Cardiac muscle cell (in vitro differentiated cells and primary cell): ENCODE results near the gene PLD1. TPM values are rescaled to one million over a fixed set of nuclear protein-coding genes. Genes with fewer than 3 reads are reported as not detected.
A peak's percentile ranks its signal among the peaks of the same experiment; 100 is the strongest.
"Not testable (repeated sequence)": the region's sequence is repeated elsewhere in the genome, so short reads cannot be mapped to it uniquely, and the experiment has no call there.

Experiments
- DNase-seq, 2 donors: peaks; one replicate each; pipeline versions ENCODE4 v3.0.0 to v3.0.0-alpha.2; 2010 to 2017; ENCODE audit warnings: low read depth in 1 of 2, low spot score in 1 of 2
- H3K27ac ChIP-seq: fragments of 200-600 bp; sonication (generic); 2 replicates; pipeline ENCODE4 v1.5.1; 2016
- H3K27me3 ChIP-seq: fragments of 200-600 bp; sonication (generic); 2 replicates; pipeline ENCODE4 v1.6.0; 2016; ENCODE audit warnings: control low read depth
- H3K36me3 ChIP-seq: fragments of 200-600 bp; sonication (generic); 2 replicates; pipeline ENCODE4 v1.5.1; 2016; ENCODE audit warnings: control low read depth
- H3K4me1 ChIP-seq: fragments of 200-600 bp; sonication (generic); 2 replicates; pipeline ENCODE4 v1.8.1; 2017; ENCODE audit warnings: low read depth, mild to moderate bottlenecking, mixed run types
- H3K4me3 ChIP-seq: fragments of 200-600 bp; sonication (generic); 2 replicates; pipeline ENCODE4 v1.5.1; 2016; ENCODE audit warnings: mild to moderate bottlenecking
- H3K9me3 ChIP-seq: fragments of 200-600 bp; sonication (generic); 2 replicates; pipeline ENCODE4 v1.5.1; 2017; ENCODE audit warnings: low read depth, mild to moderate bottlenecking, control low read depth
- polyA plus RNA-seq: library from polyadenylated mRNA; unstranded; fragments of >200 nt; fragmentation: Nextera tagmentation; extraction: Ambion mirVana; gene quantifications from 2 replicates; pipeline ENCODE4 v1.2.1, GENCODE V29; 2016
- total RNA-seq: library from RNA; depleted of rRNA; stranded (reverse); fragments of >200 nt; gene quantifications from 2 replicates; pipeline ENCODE4 v1.2.3, GENCODE V29; 2016
- TF ChIP-seq, protein P1 (sequence below): IDR thresholded peaks from 2 replicates; pipeline ENCODE4 v1.5.1; 2012; ENCODE audit warnings: low read depth, mild to moderate bottlenecking, low read length

Gene PLD1
- total and polyA plus RNA-seq, 2 experiments from 2014 or later = 18.3 to 35.1 TPM

DNA sequence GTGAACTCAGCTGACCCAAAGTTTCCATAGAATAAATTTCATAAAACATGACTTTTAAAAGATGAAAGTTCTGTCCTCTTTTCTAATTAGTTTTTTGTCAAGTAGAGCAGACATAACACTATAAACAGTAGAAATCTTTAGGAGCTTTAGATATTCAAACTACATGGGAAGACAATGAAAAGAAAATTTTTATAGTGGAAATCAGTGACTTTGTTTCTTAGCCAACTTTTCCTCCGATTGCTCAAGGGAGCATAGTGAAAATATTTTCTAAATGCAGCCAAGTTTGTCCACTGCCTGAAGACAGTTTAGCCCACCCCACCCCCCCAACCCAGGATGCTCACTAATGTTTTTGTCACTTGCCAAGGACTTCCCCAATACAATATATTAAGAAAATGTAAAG, 114.9 kb downstream of the PLD1 start:
- peak in 1 of 2 donors; percentile 61 for DNase-seq
- TF ChIP-seq, protein P1, sequence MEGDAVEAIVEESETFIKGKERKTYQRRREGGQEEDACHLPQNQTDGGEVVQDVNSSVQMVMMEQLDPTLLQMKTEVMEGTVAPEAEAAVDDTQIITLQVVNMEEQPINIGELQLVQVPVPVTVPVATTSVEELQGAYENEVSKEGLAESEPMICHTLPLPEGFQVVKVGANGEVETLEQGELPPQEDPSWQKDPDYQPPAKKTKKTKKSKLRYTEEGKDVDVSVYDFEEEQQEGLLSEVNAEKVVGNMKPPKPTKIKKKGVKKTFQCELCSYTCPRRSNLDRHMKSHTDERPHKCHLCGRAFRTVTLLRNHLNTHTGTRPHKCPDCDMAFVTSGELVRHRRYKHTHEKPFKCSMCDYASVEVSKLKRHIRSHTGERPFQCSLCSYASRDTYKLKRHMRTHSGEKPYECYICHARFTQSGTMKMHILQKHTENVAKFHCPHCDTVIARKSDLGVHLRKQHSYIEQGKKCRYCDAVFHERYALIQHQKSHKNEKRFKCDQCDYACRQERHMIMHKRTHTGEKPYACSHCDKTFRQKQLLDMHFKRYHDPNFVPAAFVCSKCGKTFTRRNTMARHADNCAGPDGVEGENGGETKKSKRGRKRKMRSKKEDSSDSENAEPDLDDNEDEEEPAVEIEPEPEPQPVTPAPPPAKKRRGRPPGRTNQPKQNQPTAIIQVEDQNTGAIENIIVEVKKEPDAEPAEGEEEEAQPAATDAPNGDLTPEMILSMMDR = no peak

DNA sequence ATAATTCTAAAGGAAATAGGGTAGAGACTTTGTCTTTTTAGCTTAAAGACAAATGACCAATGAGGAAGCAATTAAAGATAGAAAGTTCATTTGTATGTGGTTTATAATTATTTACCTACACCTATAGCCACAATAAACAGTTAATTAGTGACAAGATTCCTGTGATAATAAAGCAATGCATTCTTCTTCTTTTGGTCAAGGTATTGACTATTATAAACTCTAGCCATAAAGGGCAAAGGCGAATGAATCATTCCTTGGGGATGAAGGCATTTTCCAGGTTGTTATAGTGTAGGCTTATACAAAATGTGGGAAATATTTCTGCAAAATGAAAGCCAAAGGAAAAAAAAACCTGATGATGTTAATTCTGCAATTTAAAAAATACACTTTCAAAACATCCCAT, 115.4 kb downstream of the PLD1 start:
- H3K4me3 ChIP-seq = no peak overlapping the region
- H3K27me3 ChIP-seq = no peaks in the 10 kb centered on the region
- peaks cover 6% of the 10 kb centered on the region for H3K36me3 ChIP-seq
- H3K9me3 ChIP-seq = no peaks in the 10 kb centered on the region
- DNase-seq = no peak
- TF ChIP-seq, protein P1 = no peak
- H3K4me1 ChIP-seq = peaks cover 6% of the 10 kb centered on the region
- H3K27ac ChIP-seq = no peak overlapping the region

More for the DNA sequence above, 114.9 kb downstream of the PLD1 start:
- no peaks in the 10 kb centered on the region for H3K27me3 ChIP-seq
- no peak overlapping the region for H3K4me3 ChIP-seq
- H3K27ac ChIP-seq = no peak overlapping the region
- H3K4me1 ChIP-seq = peaks cover 6% of the 10 kb centered on the region
- H3K9me3 ChIP-seq = no peaks in the 10 kb centered on the region
- peaks cover 2% of the 10 kb centered on the region for H3K36me3 ChIP-seq

GRCh38 chr3:171692551-171692950, 117.7 kb downstream of the PLD1 start:
- DNase-seq, H3K27me3 ChIP-seq, H3K4me3 ChIP-seq, H3K4me1 ChIP-seq, H3K9me3 ChIP-seq, H3K36me3 ChIP-seq, H3K27ac ChIP-seq: not testable (repeated sequence)

DNA sequence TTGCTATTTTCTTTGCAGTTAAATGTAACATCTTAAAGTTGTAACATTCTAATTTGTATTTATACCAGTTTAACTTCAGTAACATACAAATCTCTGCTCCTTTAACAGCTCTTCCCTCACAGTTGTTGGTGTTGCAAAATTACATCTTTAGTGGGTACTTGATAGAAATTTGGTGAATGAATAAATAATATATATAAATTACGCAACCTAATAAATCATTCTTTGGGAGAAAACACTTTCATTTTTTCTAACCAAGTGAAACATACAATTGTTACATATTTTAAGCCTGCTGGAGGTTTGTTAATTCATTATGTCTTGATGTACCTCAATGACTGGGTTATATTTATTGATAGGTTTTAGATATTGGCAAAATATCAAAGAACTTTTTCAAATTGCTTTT, 118.8 kb downstream of the PLD1 start:
- Histone ChIP-seq H3K4me3 (no peak overlapping the region), H3K27ac (no peak overlapping the region), H3K27me3 (no peaks in the 10 kb centered on the region), H3K36me3 (peaks cover 12% of the 10 kb centered on the region), H3K4me1 (peaks cover 5% of the 10 kb centered on the region), H3K9me3 (no peaks in the 10 kb centered on the region)
- TF ChIP-seq, protein P1 = no peak
- no peak for DNase-seq

DNA sequence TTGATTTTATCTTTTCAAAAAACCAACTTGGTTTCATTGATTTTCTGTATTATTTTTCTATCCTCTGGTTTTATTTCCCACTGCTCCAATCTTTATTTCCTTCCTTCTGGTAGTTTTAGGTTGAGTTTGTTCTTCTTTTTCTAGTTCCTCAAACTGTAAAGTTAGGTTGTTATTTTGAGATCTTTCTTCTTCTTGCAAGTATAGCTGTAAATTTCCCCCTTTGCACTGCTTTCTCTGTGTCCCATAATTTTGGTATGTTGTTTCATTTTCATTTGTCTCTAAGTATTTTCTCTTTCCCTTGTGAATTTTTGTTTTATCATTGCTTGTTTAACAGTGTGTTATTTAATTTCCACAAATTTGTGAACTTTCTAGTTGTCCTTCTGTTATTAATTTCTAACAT, 120.0 kb downstream of the PLD1 start:
- no peak for DNase-seq
- H3K27me3 ChIP-seq = no peaks in the 10 kb centered on the region
- TF ChIP-seq, protein P1 = no peak
- H3K4me1 ChIP-seq = no peaks in the 10 kb centered on the region
- H3K36me3 ChIP-seq = peaks cover 16% of the 10 kb centered on the region
- no peak overlapping the region for H3K27ac ChIP-seq
- H3K9me3 ChIP-seq = no peaks in the 10 kb centered on the region
- H3K4me3 ChIP-seq = no peak overlapping the region

DNA sequence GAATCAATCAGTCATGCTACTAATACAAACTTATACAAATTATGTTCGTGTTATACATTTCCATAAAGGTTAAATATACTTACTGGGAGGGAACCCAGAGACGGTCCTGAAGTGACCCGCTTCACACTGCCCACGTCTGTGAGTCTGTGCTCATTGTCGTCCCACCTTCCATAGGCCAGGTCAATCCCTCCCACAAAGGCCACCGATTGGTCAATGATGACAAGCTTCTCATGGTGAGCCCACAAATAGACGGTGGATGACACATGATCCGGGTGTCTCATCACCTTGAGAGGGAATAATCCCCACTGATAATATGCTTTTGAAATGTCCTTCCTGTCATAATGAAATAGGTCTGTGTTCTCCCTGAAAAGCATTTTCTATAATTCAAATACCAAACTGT, 121.7 kb downstream of the PLD1 start:
- Histone ChIP-seq H3K9me3 (no peaks in the 10 kb centered on the region), H3K4me1 (no peaks in the 10 kb centered on the region), H3K4me3 (no peak overlapping the region), H3K27me3 (no peaks in the 10 kb centered on the region), H3K36me3 (peaks cover 16% of the 10 kb centered on the region), H3K27ac (no peak overlapping the region)
- no peak for DNase-seq
- TF ChIP-seq, protein P1 = no peak
